Peyer's patch (tissue), 4 donors: ENCODE data around the gene ZBTB7C.

Source experiments
- POLR2A ChIP-seq, 2 donors: fragments of 450-650 bp; IDR thresholded peaks; one replicate each; pipeline ENCODE4 v1.5.1; 2017; ENCODE audit warnings: antibody characterized with exemption in 2 of 2, mild to moderate bottlenecking in 2 of 2, moderate library complexity in 2 of 2
- TF ChIP-seq, protein P1 (sequence below), 6 experiments: fragments of 450-650 bp in 4 of 6; fragments of 200-600 bp in 2 of 6; sonication (generic) in 1 of 6; IDR thresholded peaks; one replicate each; pipeline ENCODE4 v1.5.1; 2017 to 2019; ENCODE audit warnings: antibody characterized with exemption in 6 of 6, mild to moderate bottlenecking in 3 of 6, moderate library complexity in 1 of 6

DNA sequence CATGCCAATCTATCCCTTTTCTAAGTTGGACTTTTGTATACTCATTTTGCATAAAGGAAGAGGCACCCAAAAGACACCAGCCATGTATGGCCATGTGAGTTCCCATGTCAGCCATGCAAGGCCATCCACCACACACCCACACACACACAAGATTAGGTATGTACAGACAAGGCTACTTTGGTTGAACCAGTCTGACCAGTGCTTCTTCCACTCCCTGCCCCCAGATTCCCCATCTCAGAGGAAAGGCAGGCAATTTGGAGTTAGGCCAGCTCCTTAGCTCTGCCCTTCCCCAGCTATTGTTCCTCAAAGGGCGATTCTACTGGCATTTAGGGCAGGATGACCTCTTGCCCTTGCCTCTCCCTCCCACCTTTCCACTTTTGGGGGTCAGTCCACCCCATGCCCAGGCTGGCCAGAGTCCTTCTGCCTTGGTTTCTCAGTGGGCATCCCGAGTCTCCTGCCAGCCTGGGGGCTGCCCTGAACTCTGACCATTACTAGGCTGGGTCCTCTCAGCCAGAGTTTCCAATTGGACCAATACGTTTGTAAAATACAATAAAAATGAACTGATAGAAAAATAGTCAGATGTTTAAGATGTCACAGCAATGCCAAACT, 101.1 kb downstream of the ZBTB7C start:
- TF ChIP-seq, protein P1, sequence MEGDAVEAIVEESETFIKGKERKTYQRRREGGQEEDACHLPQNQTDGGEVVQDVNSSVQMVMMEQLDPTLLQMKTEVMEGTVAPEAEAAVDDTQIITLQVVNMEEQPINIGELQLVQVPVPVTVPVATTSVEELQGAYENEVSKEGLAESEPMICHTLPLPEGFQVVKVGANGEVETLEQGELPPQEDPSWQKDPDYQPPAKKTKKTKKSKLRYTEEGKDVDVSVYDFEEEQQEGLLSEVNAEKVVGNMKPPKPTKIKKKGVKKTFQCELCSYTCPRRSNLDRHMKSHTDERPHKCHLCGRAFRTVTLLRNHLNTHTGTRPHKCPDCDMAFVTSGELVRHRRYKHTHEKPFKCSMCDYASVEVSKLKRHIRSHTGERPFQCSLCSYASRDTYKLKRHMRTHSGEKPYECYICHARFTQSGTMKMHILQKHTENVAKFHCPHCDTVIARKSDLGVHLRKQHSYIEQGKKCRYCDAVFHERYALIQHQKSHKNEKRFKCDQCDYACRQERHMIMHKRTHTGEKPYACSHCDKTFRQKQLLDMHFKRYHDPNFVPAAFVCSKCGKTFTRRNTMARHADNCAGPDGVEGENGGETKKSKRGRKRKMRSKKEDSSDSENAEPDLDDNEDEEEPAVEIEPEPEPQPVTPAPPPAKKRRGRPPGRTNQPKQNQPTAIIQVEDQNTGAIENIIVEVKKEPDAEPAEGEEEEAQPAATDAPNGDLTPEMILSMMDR (IDR thresholded peaks at IDR 0.05) = no peak
- no peak for TF ChIP-seq POLR2A (IDR thresholded peaks at IDR 0.05)
